K562 (cell line): Measurements from ENCODE around the gene BFSP2. TPM values are rescaled to one million over a fixed set of nuclear protein-coding genes. Genes with fewer than 3 reads are reported as not detected.

Experiments
- ATAC-seq: fragments of 200-7000 bp; cut with Tn5 transposase; 3 replicates; pipeline ENCODE4 v1.9.1; 2020; ENCODE audit warnings: moderate library complexity
- BruUV-seq: library from RNA; stranded (reverse); fragments of 400-500 nt; replicated peaks from 2 replicates; lab custom pipeline; 2021; lab: Mats Ljungman, UMichigan
- CTCF ChIA-PET: fragments of 300-600 bp; formaldehyde crosslinking; extraction: SDS; loops from one replicate; lab custom pipeline; 2021; ENCODE audit warnings: low intra/inter-chr PET ratio; lab: Yijun Ruan, JAX
- POLR2A ChIA-PET: fragments of 300-600, 350-650 bp; sonication (Branson Sonifier 250); formaldehyde crosslinking; extraction: SDS; loops from one replicate; lab custom pipeline; 2021; ENCODE audit warnings: antibody characterized with exemption, inconsistent platforms; lab: Yijun Ruan, JAX
- DNase-seq, 4 experiments: peaks; one replicate each; pipeline versions ENCODE4 v3.0.0 to v3.0.0-alpha.2; 2011 to 2018; ENCODE audit warnings: low spot score in 3 of 4, mixed read lengths in 3 of 4; ENCODE audit errors: extremely low read depth in 1 of 4
- FAIRE-seq: peaks from 2 replicates; lab custom pipeline; 2011; peaks lifted over from hg19 to GRCh38; lab: Jason Lieb, UNC
- H2AFZ ChIP-seq: 2 replicates; pipeline ENCODE4 v1.6.0; 2011; ENCODE audit warnings: low read depth, low read length, control low read depth, inconsistent platforms
- H3K27ac ChIP-seq: fragments of 200-600 bp; 3 replicates; pipeline ENCODE4 v1.8.0; 2011; ENCODE audit warnings: low read depth, mild to moderate bottlenecking, control low read depth, inconsistent platforms, low read length, moderate library complexity, mixed read lengths; ENCODE audit errors: extremely low read depth
- H3K27me3 ChIP-seq, 2 experiments: fragments of 300-600 bp in 1 of 2; 2 replicates in 1 of 2; 3 replicates in 1 of 2; pipeline versions ENCODE4 v1.6.0 to v1.8.0; 2011; ENCODE audit warnings: inconsistent platforms in 2 of 2, low read length in 2 of 2, mild to moderate bottlenecking in 1 of 2, mixed read lengths in 1 of 2, moderate library complexity in 1 of 2; ENCODE audit not compliant: control insufficient read depth in 2 of 2, insufficient read depth in 2 of 2
- H3K36me3 ChIP-seq: fragments of 300-600 bp; 3 replicates; pipeline ENCODE4 v1.8.0; 2011; ENCODE audit warnings: mild to moderate bottlenecking, low read length, inconsistent platforms; ENCODE audit not compliant: control insufficient read depth, insufficient read depth
- H3K4me1 ChIP-seq, 2 experiments: fragments of 200-600 bp in 1 of 2; replicated peaks in 1 of 2; 2 replicates in 1 of 2; 3 replicates in 1 of 2; pipeline versions ENCODE4 v1.5.1 to v1.8.0; 2011; ENCODE audit warnings: inconsistent platforms in 2 of 2, low read length in 2 of 2, mild to moderate bottlenecking in 1 of 2, mixed read lengths in 1 of 2, moderate library complexity in 1 of 2; ENCODE audit not compliant: control insufficient read depth in 2 of 2, insufficient read depth in 2 of 2
- H3K4me2 ChIP-seq: 2 replicates; pipeline ENCODE4 v1.6.1; 2011; ENCODE audit warnings: low read length, control low read depth, inconsistent platforms, mixed read lengths; ENCODE audit not compliant: insufficient read depth
- H3K4me3 ChIP-seq: fragments of 200-600 bp; sonication (generic), shearing (Covaris generic); 2 replicates; pipeline ENCODE4 v1.5.1; 2016; ENCODE audit warnings: control low read depth, inconsistent platforms
- H3K79me2 ChIP-seq: fragments of 200-600 bp; 3 replicates; pipeline ENCODE4 v1.8.0; 2011; ENCODE audit warnings: low read length, inconsistent platforms; ENCODE audit not compliant: control insufficient read depth, insufficient read depth
- H3K9ac ChIP-seq, 2 experiments: 2 replicates each; pipeline versions ENCODE4 v1.6.0 to v1.6.1; 2011; ENCODE audit warnings: low read depth in 2 of 2, low read length in 2 of 2, control low read depth in 1 of 2, inconsistent platforms in 1 of 2, mild to moderate bottlenecking in 1 of 2, mixed read lengths in 1 of 2; ENCODE audit not compliant: insufficient read depth in 1 of 2
- H3K9me1 ChIP-seq: one replicate; pipeline ENCODE4 v1.6.0; 2011; ENCODE audit warnings: inconsistent platforms, mild to moderate bottlenecking, low read length, moderate library complexity; ENCODE audit not compliant: control insufficient read depth, insufficient read depth
- H3K9me3 ChIP-seq: replicated peaks from 2 replicates; pipeline ENCODE4 v1.5.1; 2011; ENCODE audit warnings: low read depth, low read length, inconsistent platforms; ENCODE audit not compliant: control insufficient read depth, insufficient read depth
- H4K20me1 ChIP-seq: replicated peaks from 2 replicates; pipeline ENCODE4 v1.6.1; 2011; ENCODE audit warnings: low read length, inconsistent platforms, mixed read lengths; ENCODE audit not compliant: control insufficient read depth, insufficient read depth
- ASH1L ChIP-seq: fragments of 450-650 bp; IDR thresholded peaks from 2 replicates; pipeline ENCODE4 v1.6.1; 2018; ENCODE audit warnings: borderline replicate concordance, mild to moderate bottlenecking, low read depth; ENCODE audit not compliant: partially characterized antibody
- ATF3 ChIP-seq, 2 experiments: fragments of 450-650 bp in 1 of 2; sonication (generic) in 1 of 2; formaldehyde crosslinking in 1 of 2; IDR thresholded peaks in 1 of 2; conservative IDR thresholded peaks in 1 of 2; 2 replicates each; pipeline versions ENCODE4 v1.6.1 to v1.8.1; 2016 to 2023; ENCODE audit warnings: mild to moderate bottlenecking in 2 of 2, moderate library complexity in 2 of 2, inconsistent platforms in 1 of 2, missing genetic modification reagents in 1 of 2
- BMI1 ChIP-seq: fragments of 150-350 bp; IDR thresholded peaks from 2 replicates; pipeline ENCODE4 v1.6.1; 2014; ENCODE audit warnings: low read length
- E2F8 ChIP-seq: fragments of 450-650 bp; IDR thresholded peaks from 2 replicates; pipeline ENCODE4 v1.7.1; 2018; ENCODE audit warnings: mild to moderate bottlenecking, low read depth; ENCODE audit not compliant: partially characterized antibody
- ELF4 ChIP-seq: fragments of 450-650 bp; formaldehyde crosslinking; IDR thresholded peaks from 2 replicates; pipeline ENCODE4 v1.4.0; 2022; ENCODE audit warnings: missing genetic modification characterization
- ELK3 ChIP-seq: fragments of 450-650 bp; formaldehyde crosslinking; IDR thresholded peaks from 2 replicates; pipeline ENCODE4 v1.4.0; 2020; ENCODE audit warnings: mild to moderate bottlenecking
- MAFG ChIP-seq: fragments of 450-650 bp; conservative IDR thresholded peaks from 2 replicates; pipeline ENCODE4 v1.6.1; 2016; ENCODE audit warnings: missing genetic modification characterization, missing compliant biosample characterization
- TRIM25 ChIP-seq: fragments of 450-650 bp; IDR thresholded peaks from 2 replicates; pipeline ENCODE4 v1.7.0; 2016; ENCODE audit warnings: borderline replicate concordance
- ZNF146 ChIP-seq: IDR thresholded peaks from one replicate; pipeline ENCODE4 v1.6.1; 2018; ENCODE audit warnings: missing compliant biosample characterization; ENCODE audit not compliant: unreplicated experiment
- WGBS: fragments of 100-300 bp; shearing (Covaris generic); methylation state at CpG from one replicate; pipeline ENCODE4 v1.1.6; 2016; ENCODE audit warnings: low coverage, mixed read lengths; ENCODE audit not compliant: insufficient coverage; ENCODE audit errors: missing lambda C conversion rate; 5-methylcytosine and 5-hydroxymethylcytosine counted together
- in situ Hi-C: fragments of 300-500 bp; cut with MboI; formaldehyde crosslinking; loops from 4 replicates; pipeline ENCODE4 v1.15.0; 2018; ENCODE audit warnings: inconsistent platforms, mixed read lengths
- intact Hi-C: fragments of 100-400 bp; cut with micrococcal nuclease; formaldehyde crosslinking; loops from 2 replicates; pipeline ENCODE4 v1.14.2; 2022
- polyA plus RNA-seq, 8 experiments: library from polyadenylated mRNA; depleted of rRNA in 4 of 8; stranded (reverse) in 5 of 8; unstranded in 3 of 8; fragments of >200 nt; fragmentation: Nextera tagmentation in 2 of 8; fragmentation: Illumina TruSeq in 1 of 8; extraction: Ambion mirVana in 2 of 8; extraction: Trizol in 1 of 8; gene quantifications; 2 replicates each; pipeline versions ENCODE4 v1.2.1 to v1.2.3, GENCODE V29; 2011 to 2014; ENCODE audit warnings: inconsistent platforms in 1 of 8, missing spikeins in 1 of 8
- total RNA-seq, 7 experiments: library from RNA; depleted of rRNA in 6 of 7; stranded (reverse); fragments of >200 nt in 6 of 7; fragmentation: Illumina TruSeq in 2 of 7; extraction: Trizol in 2 of 7; gene quantifications; 2 replicates each; pipeline versions ENCODE4 v1.2.1 to v1.2.3, GENCODE V29; 2011 to 2021; ENCODE audit warnings: low replicate concordance in 1 of 7

Gene BFSP2
- total and polyA plus RNA-seq, 9 of the 15 experiments (the other 6 are each of a cell fraction or from before 2014, with no cell fraction given): not detected

- Histone ChIP-seq H3K79me2 (no peaks in the 10 kb centered on the region), H3K4me1 (no peaks in the 10 kb centered on the region), H3K4me3 (no peak overlapping the region), H4K20me1 (no peaks in the 10 kb centered on the region), H3K9me3 (no peaks in the 10 kb centered on the region), H3K9ac (no peak overlapping the region), H3K27me3 (peaks cover 0 to 4% of the 10 kb centered on the region in 2 experiments; a peak in 3 of 5 replicates), H3K36me3 (no peaks in the 10 kb centered on the region), H3K4me2 (no peak overlapping the region), H3K27ac (no peak overlapping the region), H2AFZ (no peak overlapping the region), H3K9me1 (no peaks in the 10 kb centered on the region)
- no peak for TF ChIP-seq MAFG (tag)
- TF ChIP-seq BMI1: no peak
- no peak for TF ChIP-seq ZNF146 (CRISPR knock-in tag)
- no peak for TF ChIP-seq ATF3 (IDR thresholded peaks at IDR 0.05)
- TF ChIP-seq ATF3 (CRISPR knock-in tag; conservative IDR thresholded peaks at IDR 0.05): no peak
- TF ChIP-seq ELK3: no peak
- no peak for TF ChIP-seq E2F8
- no peak for TF ChIP-seq ASH1L
- no peak for TF ChIP-seq ELF4 (CRISPR knock-in tag)
- no peak for TF ChIP-seq TRIM25
- no TSS peak for BruUV-seq
- ChIA-PET POLR2A (no interaction called here), CTCF (interaction anchor here (0.6 kb wide), 1 partner anchor 20 kb away, joined by 3 read pairs; no protein-coding TSS in a partner anchor)
- ATAC-seq: no peak
- no peak for FAIRE-seq
- intact Hi-C loops: no loop called here
- no peak for DNase-seq
- 0% methylated on average over 1 of the region's 1 CpG for WGBS
- in situ Hi-C loops: no loop called here
Observed at GRCh38 chr3:133442518-133442917, 42.7 kb downstream of the BFSP2 start.
